ENCODE results near the gene CHCHD1. TPM values are rescaled to one million over a fixed set of nuclear protein-coding genes. Genes with fewer than 3 reads are reported as not detected.
"Not testable (repeated sequence)": the region's sequence is repeated elsewhere in the genome, so short reads cannot be mapped to it uniquely, and the experiment has no call there.

Gene CHCHD1
- polyA plus RNA-seq, 1 donor = 30.6 TPM

DNA sequence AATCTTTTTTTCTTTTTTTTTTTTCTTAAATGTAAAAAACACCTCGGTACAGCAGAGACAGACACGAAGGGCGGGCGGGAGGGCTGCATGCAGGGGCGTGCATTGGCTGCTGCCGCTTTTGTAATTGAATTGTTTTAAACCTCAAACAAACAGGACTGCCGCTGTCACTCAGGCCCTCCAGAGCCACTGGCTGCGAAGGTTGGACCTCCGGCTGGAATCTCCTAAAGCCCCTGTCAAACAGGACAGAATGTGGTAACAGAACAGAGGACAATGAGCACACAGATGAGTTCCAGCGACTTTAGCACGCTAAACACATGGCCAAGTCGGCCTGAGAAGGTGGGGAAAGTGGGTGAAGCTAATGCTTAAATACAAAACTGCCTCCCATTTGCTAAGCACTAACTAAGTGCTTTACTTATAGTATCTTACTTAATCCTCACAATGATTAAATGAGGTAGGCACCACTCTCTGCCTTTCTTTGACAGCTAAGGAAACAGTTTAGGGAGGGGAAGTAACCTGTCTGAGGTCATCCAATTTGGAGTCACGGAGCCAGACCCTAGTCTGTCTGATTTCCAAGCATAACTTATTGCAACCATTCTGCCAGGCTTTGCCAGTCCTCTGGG lies 32.5 kb downstream of the CHCHD1 start:
- DNase-seq = no peak

DNA sequence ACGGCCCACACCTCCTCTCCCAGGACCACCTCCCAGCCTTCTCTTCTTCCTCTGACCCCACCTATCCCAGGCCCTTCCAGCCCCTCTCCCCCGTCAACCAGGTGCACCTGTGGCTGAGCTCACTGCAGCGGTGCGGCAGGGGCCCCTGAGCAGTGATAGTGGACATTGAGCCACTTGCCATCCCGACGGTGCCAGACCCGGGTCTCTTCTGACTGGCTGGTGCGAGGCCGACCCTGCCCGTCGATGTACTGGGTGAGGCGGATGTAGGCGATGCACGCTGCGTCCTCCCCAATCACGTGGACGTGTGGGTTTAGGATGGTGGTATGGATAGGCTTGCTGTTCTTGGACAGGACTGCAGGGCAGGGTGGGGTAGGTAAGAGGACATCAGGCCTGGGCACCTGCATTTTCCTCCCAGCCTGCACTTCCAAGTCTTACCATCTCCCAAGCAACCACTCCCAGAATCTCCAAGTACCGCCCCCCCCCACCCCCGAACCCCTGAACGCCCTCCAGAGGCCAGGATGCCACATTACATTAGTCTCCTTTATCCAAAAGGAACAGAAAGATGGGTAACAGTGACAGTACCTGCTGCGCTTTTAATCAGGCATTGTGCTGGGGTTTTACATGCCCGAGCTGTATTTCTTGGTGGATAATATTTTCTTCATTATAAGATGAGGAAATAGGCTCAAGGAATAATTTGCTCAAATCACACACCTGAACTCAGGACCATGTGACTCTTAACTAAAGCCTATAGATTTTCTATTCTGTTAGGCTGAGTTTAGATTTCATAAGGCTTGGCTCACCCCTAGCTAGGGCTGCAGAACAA lies 33.3 kb downstream of the CHCHD1 start:
- no peak for DNase-seq

DNA sequence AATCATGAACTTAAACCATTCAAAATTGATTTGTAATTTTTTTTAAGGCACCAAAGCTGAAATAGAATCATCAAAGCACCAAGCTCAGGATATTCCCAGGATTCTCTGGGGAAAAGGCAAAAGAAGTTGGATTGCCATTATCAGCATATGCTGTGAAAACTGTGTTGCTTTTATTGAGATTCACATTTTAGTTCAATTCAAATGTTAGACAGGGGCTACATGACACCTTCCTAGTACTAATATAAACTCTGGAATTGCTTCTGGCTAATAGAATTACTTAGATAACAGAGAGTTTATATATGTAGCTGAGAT lies 33.8 kb downstream of the CHCHD1 start:
- DNase-seq = no peak

DNA sequence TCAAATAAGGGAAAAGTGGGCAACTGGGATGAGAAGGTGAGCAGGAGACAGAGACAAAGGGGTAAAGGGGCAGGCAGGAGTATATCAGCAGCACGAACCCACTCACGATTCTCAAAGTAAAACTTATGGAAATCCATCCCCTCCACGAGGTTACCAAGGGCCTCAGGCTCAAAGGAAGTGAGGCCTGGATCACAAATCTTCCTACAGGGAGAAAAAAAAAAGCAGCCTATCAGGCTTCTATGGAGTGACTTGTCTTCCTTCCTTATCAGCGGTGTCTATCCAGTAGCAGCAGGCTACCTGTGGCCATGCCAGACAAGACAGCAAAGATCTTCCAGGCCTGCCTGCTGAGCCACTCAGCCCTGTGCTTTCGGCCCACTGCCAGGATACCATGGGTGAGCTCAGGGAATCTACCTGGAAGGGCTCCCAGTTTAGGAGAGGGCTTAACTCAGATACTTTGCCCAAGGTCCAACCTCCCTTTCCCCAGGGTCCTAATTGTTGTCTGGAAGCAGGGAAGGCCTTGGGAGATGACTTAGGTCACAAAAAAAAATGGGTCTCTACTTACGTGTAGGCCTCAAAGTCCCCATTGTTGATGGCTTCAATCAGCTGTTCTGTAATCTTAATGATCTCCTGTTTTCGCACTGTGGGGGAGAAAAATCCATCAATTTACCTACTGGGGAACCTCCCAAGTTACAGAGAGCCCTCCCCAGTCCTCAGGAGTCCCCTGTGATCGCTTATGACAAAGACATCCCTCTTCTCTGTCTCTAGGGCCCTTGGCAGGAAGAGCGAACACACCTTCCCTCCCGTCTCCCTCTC lies 35.3 kb downstream of the CHCHD1 start:
- DNase-seq = no peak

DNA sequence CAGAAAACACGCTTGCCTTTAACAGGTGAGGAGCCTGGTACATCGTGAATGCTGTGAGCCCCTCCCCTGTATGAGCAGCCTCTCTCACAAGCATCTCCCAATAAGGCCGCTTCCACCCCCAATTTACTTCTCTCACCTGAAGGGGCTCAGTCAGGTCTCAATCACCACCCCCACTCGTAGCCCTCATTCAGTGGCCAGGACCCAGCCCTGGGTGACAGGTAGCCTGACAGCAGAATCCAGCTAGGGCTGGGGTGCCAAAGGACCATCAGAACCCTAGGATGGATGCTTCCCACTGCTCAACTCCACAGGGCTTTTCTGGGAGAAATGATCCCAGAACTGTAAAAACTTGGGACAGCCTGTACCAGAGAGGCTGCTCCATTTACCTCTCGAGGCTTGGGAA lies 36.0 kb downstream of the CHCHD1 start:
- DNase-seq = no peak

DNA sequence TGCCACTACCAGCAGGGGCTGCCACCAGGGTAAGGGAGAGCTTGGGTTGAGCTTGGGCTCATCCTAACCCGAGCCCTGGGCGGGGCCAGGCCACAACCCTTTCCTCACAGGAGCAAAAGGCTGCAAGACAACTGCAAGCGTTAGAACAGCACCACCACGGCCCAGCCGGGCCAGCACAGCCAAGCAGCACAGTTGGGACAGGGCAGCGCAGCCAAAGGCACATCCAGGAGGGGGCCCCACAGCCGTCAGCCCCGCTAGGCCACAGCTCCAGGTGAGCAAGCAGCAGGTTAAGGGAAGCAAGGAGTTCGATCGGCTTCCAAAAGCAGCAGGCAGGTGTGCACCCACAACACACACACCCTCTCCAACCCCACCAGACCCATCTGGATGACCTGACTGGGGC lies 36.6 kb downstream of the CHCHD1 start:
- no peak for DNase-seq

DNA sequence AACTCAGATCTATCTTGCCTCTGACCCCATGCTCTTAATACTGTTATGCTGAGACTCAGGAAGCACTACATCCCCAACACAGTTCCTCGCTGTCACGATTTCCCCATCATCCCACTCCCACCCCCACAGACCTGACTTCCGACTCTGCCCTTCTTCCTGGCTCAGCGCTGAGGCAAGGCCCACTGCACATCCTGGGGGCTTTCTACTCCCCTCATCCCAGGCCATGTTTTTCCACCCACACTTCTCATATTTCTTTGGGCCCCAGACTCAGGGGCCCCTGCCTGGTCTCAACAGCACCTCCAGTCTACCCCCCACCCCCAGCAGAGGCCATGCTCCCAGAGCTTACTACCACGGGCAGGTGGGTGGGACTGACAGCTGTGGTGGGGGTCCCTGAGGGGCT lies 37.2 kb downstream of the CHCHD1 start:
- DNase-seq = no peak

DNA sequence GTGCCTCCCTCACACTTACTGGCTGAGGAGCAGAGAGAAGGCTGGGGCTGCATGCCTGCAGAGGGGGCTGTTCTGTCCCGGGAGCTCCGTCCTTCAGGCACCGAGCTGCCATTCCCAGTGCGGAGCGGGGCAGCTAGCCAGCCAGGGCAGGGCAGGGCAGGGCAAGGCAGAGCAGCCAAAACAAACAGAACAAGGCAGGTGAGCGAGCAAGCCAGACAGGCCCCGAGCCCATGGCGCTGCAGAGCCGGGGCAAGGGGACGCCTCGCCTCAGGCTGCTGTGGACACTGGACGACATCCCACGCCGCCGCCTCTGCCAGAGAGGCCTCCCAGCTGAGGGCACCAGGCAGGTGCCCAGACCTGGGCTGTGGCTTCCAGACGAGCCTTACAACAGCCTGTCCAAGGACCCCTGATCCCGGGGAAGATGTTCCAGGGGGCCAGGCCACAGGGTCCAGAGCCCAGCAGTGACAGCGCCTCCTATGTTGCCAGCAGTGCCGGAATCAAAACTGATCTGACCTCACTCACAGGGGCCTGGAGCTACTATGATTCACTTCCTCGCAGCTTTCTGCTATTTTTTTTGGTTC lies 37.8 kb downstream of the CHCHD1 start:
- DNase-seq = no peak

DNA sequence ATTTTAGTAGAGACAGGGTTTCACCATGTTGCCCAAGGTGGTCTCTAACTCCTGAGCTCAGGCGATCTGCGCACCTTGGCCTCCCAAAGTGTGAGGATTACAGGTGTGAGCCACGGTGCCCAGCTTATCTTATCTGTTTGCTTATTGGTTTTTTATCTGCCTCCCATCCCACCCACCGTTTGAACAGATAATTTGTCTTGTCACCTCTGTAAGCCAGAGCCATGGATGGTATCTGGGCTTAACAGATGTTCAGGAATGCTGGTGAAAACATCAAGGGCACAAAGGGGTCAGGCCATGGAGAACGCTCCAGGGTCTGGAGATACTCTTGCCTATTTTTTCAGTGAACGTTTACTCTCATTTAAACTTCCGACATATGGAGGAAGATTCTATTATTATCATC lies 41.5 kb downstream of the CHCHD1 start:
- no peak for DNase-seq

DNA sequence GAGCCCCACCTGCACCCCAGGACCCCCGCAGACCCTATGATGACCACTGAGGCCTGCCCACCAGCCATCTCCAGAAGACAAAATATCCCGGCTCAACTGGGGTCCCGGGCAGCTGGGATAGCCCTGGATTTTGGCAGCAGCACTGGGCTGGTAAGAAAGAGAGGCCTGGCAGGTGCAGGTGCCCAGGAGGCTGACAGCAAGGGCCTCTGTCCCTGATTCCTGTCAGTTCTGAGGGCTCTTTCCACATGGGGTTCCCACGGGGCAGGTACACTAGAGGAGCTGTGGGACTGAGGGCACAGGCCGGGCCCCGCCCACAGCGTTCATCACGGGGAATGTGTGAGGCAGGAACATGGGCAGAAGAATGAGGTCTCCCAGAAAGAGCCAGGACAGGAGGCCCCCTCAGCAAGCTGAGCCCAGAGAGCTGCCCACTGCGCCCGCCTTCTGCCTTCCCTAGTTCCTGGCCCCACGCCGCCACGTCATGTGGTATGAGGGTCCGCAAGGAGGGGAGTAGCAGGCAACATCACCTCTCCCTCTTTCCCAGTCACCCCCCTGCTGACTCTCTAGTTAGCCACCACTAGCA lies 42.4 kb downstream of the CHCHD1 start:
- DNase-seq = no peak

DNA sequence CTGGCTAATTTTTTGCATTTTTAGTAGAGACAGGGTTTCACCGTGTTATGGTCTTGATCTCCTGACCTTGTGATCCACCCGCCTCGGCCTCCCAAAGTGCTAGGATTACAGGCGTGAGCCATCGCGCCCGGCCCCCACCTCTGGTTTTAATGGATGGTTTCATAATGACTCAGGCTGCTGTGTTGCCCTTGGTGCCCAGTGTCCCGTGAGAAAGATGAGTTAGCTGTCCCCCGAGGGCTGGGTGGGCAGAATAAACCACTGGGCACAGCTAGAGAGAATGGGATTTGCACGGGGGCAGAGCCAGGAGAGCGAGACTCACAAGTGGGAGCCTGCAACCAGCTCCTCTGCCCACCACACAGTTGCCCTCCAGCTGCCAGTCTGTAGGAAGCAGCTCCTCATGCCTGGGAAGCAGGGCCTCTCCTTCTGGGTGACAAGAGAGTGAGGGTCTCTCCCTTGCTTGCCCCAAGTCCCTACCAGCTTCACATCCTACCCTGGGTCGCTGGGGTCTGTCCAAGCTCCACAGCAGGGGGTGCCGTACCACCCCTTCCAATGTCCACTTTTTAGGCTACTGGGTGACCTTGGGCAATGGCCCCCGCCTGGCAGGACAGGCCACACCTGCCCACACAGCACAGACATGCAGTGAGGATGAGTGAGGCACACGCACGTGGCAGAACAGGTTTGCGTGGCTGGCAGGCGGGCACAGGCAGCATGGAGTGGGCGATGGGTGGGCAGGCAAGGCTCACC lies 45.7 kb downstream of the CHCHD1 start:
- no peak for DNase-seq

DNA sequence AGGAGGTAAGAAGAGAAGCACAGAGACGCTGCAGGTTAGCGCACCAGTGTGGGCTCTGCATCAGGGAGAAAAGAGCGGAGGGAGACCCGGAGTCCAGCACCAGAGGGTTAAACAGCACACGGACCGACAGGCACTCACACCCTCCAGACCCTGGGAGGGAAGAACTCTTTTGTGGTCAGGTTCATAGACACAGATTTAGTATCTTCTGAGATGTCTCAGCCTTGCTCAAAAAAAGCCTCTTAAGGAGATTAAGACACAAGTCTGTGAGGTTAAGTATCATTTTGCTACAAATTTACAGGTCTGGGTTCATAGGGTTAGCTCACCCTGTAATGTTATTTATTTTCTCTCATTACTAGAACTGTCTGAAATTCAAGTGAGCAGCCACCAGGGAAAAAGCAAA lies 46.3 kb downstream of the CHCHD1 start:
- DNase-seq = no peak

DNA sequence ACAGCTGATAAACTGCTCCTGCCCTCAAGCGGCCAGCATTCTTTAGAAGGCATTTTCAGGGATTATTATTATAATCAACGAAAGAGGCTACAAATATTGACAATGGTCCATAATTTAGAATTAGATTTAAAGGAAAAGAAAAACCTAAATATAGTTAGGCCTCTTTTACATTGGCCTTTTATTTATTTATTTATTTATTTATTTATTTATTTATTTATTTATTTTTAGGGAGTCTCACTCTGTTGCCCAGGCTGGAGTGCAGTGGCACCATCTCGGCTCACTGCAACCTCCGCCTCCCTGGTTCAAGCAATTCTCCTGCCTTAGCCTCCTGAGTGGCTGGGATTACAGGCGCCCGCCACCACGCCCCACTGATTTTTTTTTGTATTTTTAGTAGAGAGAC lies 47.2 kb downstream of the CHCHD1 start:
- DNase-seq = not testable (repeated sequence)

Other genes with a start within 250 kb of the CHCHD1 start
- gene USP54, start 190.7 kb upstream of the CHCHD1 start, polyA plus RNA-seq (ENCODE audit: insufficient read length) = 19.6 TPM
- gene MYOZ1, start 140.6 kb upstream of the CHCHD1 start, polyA plus RNA-seq (ENCODE audit: insufficient read length) = 768 TPM
- 263 TPM for gene SYNPO2L, start 126.0 kb upstream of the CHCHD1 start, polyA plus RNA-seq (ENCODE audit: insufficient read length)
- gene AGAP5, start 83.9 kb upstream of the CHCHD1 start, polyA plus RNA-seq (ENCODE audit: insufficient read length) = 14.6 TPM
- gene SEC24C, start 37.7 kb upstream of the CHCHD1 start, polyA plus RNA-seq (ENCODE audit: insufficient read length) = 50.5 TPM
- gene ZSWIM8, start 3.6 kb downstream of the CHCHD1 start, polyA plus RNA-seq (ENCODE audit: insufficient read length) = 80.1 TPM
- gene NDST2, start 29.6 kb downstream of the CHCHD1 start, polyA plus RNA-seq (ENCODE audit: insufficient read length) = 20.2 TPM
- gene CAMK2G, start 92.5 kb downstream of the CHCHD1 start, polyA plus RNA-seq (ENCODE audit: insufficient read length) = 31.5 TPM
- gene PLAU, start 129.1 kb downstream of the CHCHD1 start, polyA plus RNA-seq (ENCODE audit: insufficient read length) = 32.5 TPM
- gene VCL, start 216.1 kb downstream of the CHCHD1 start, polyA plus RNA-seq (ENCODE audit: insufficient read length) = 164 TPM